Measurements from ENCODE around the gene RAPGEF4.
"Not testable (repeated sequence)": the region's sequence is repeated elsewhere in the genome, so short reads cannot be mapped to it uniquely, and the experiment has no call there.

GRCh38 chr2:173038257-173038656 lies 302.6 kb downstream of the RAPGEF4 start:
- not testable (repeated sequence) for TF ChIP-seq CTCF, POLR2A, EP300 (IDR thresholded peaks at IDR 0.05)

All from stomach (tissue), 4 donors.